Astrocyte (in vitro differentiated cells and primary cell): ENCODE results near the gene MPZL1. TPM values are rescaled to one million over a fixed set of nuclear protein-coding genes. Genes with fewer than 3 reads are reported as not detected.

ENCODE experiments used
- DNase-seq: peaks from one replicate; pipeline ENCODE4 v3.0.0-alpha.2; 2010; ENCODE audit warnings: low read depth
- FAIRE-seq: peaks from 2 replicates; lab custom pipeline; 2011; peaks lifted over from hg19 to GRCh38; lab: Jason Lieb, UNC
- H2AFZ ChIP-seq: 2 replicates; pipeline ENCODE4 v1.6.0; 2012; ENCODE audit warnings: low read depth, low read length, inconsistent platforms
- H3K27ac ChIP-seq: 2 replicates; pipeline ENCODE4 v1.5.1; 2011; ENCODE audit warnings: low read depth, low read length, inconsistent platforms
- H3K27me3 ChIP-seq: 2 replicates; pipeline ENCODE4 v1.6.0; 2011; ENCODE audit warnings: low read length, inconsistent platforms; ENCODE audit not compliant: insufficient read depth
- H3K36me3 ChIP-seq: 2 replicates; pipeline ENCODE4 v1.5.1; 2011; ENCODE audit warnings: low read length, inconsistent platforms; ENCODE audit not compliant: insufficient read depth
- H3K4me1 ChIP-seq: 2 replicates; pipeline ENCODE4 v1.5.1; 2011; ENCODE audit warnings: low read length, inconsistent platforms; ENCODE audit not compliant: insufficient read depth
- H3K4me2 ChIP-seq: 2 replicates; pipeline ENCODE4 v1.6.0; 2012; ENCODE audit warnings: low read length, inconsistent platforms
- H3K4me3 ChIP-seq: 2 replicates; pipeline ENCODE4 v1.5.1; 2011; ENCODE audit warnings: low read depth, mild to moderate bottlenecking, low read length, inconsistent platforms; ENCODE audit not compliant: insufficient read depth
- H3K79me2 ChIP-seq: 2 replicates; pipeline ENCODE4 v1.6.0; 2012; ENCODE audit warnings: mild to moderate bottlenecking, low read length, inconsistent platforms; ENCODE audit not compliant: insufficient read depth
- H3K9ac ChIP-seq: 2 replicates; pipeline ENCODE4 v1.6.0; 2012; ENCODE audit warnings: mild to moderate bottlenecking, low read length, inconsistent platforms
- H3K9me3 ChIP-seq: 2 replicates; pipeline ENCODE4 v1.5.1; 2012; ENCODE audit warnings: low read depth, mild to moderate bottlenecking, low read length, inconsistent platforms; ENCODE audit not compliant: insufficient read depth
- H4K20me1 ChIP-seq: 2 replicates; pipeline ENCODE4 v1.6.0; 2012; ENCODE audit warnings: low read length, inconsistent platforms; ENCODE audit not compliant: insufficient read depth
- H3K27ac Mint-ChIP-seq: one replicate; pipeline ENCODE4 v1.8.0; 2021; ENCODE audit warnings: mild to moderate bottlenecking, mixed read lengths; ENCODE audit not compliant: unreplicated experiment
- H3K27me3 Mint-ChIP-seq: one replicate; pipeline ENCODE4 v1.8.0; 2021; ENCODE audit warnings: low read depth, mixed read lengths; ENCODE audit not compliant: unreplicated experiment
- H3K36me3 Mint-ChIP-seq: one replicate; pipeline ENCODE4 v1.8.0; 2021; ENCODE audit warnings: low read depth, mixed read lengths; ENCODE audit not compliant: unreplicated experiment
- H3K4me1 Mint-ChIP-seq: one replicate; pipeline ENCODE4 v1.8.0; 2021; ENCODE audit warnings: low read depth, mixed read lengths; ENCODE audit not compliant: unreplicated experiment
- H3K4me3 Mint-ChIP-seq: one replicate; pipeline ENCODE4 v1.8.0; 2021; ENCODE audit warnings: mild to moderate bottlenecking, moderate library complexity, mixed read lengths; ENCODE audit not compliant: unreplicated experiment
- H3K9me3 Mint-ChIP-seq: one replicate; pipeline ENCODE4 v1.8.0; 2021; ENCODE audit warnings: mild to moderate bottlenecking, mixed read lengths; ENCODE audit not compliant: unreplicated experiment
- EZH2 ChIP-seq: IDR thresholded peaks from 2 replicates; pipeline ENCODE4 v1.6.1; 2012; ENCODE audit warnings: mild to moderate bottlenecking, low read length, inconsistent platforms; ENCODE audit not compliant: insufficient read depth
- total RNA-seq: library from RNA; stranded (reverse); gene quantifications from 2 replicates; pipeline ENCODE4 v1.2.1, GENCODE V29; 2021
- TF ChIP-seq, protein P1 (sequence below): IDR thresholded peaks from 2 replicates; pipeline ENCODE4 v1.5.1; 2011; ENCODE audit warnings: low read depth, mild to moderate bottlenecking, inconsistent platforms, low read length, moderate library complexity; ENCODE audit not compliant: insufficient read depth

Gene MPZL1
- total RNA-seq, 1 donor from 2014 or later, result 240 TPM

DNA sequence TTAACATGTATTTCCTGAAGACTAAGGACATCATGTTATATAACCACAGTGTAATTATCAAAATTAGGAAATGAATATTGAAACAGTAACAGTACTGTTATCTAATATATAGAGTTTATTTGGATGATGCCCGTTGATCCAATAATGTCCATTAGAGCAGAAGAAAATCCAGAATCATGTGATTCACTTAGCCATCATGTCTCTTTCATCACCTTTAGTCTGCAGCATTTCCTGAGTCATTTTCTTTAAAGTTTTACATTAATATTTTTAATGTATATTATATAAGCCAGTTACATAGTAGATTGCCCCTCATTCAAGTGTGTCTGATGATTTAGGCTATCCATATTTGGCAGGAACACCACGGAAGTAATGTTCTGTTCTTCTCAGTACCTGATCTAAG is 28.9 kb downstream of the MPZL1 start:
- DNase-seq, result no peak
- Mint-ChIP-seq H3K27me3 (no peaks in the 10 kb centered on the region), H3K36me3 (peaks cover 2% of the 10 kb centered on the region), H3K4me3 (no peak overlapping the region), H3K27ac (no peak overlapping the region), H3K4me1 (peaks cover 57% of the 10 kb centered on the region), H3K9me3 (no peaks in the 10 kb centered on the region)
- no peak for FAIRE-seq
- Histone ChIP-seq H3K4me2 (no peak overlapping the region), H3K79me2 (peaks cover 79% of the 10 kb centered on the region), H3K36me3 (no peaks in the 10 kb centered on the region), H2AFZ (no peak overlapping the region), H3K9ac (no peak overlapping the region), H3K27ac (no peak overlapping the region), H3K9me3 (no peaks in the 10 kb centered on the region), H4K20me1 (peaks cover 55% of the 10 kb centered on the region), H3K4me3 (no peak overlapping the region), H3K27me3 (no peaks in the 10 kb centered on the region), H3K4me1 (peaks cover 13% of the 10 kb centered on the region)
- no peak for TF ChIP-seq EZH2
- TF ChIP-seq, protein P1, sequence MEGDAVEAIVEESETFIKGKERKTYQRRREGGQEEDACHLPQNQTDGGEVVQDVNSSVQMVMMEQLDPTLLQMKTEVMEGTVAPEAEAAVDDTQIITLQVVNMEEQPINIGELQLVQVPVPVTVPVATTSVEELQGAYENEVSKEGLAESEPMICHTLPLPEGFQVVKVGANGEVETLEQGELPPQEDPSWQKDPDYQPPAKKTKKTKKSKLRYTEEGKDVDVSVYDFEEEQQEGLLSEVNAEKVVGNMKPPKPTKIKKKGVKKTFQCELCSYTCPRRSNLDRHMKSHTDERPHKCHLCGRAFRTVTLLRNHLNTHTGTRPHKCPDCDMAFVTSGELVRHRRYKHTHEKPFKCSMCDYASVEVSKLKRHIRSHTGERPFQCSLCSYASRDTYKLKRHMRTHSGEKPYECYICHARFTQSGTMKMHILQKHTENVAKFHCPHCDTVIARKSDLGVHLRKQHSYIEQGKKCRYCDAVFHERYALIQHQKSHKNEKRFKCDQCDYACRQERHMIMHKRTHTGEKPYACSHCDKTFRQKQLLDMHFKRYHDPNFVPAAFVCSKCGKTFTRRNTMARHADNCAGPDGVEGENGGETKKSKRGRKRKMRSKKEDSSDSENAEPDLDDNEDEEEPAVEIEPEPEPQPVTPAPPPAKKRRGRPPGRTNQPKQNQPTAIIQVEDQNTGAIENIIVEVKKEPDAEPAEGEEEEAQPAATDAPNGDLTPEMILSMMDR, result no peak

DNA sequence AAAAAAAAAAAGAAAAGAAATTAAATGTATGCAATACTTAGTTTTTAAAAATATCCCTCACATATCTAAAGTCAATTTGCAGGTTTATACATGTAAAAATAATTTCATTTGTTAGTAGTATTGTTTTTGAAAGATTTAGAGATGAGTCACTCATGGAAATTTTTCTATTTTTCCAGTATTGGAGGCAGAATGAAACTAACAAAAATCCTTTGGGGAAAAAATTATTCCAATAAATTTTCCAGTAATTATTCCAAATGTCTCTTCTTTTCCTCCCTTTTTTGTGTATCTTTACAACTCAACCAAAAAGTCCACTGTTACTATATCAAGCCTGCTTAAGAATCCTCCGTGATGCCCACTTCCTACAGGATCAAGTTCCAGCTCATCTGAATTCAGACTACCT is 29.9 kb downstream of the MPZL1 start:
- H3K4me2 ChIP-seq, result peak overlapping the region; percentile 20

More for the DNA sequence above, 29.9 kb downstream of the MPZL1 start:
- peaks cover 76% of the 10 kb centered on the region for H3K79me2 ChIP-seq
- H3K36me3 Mint-ChIP-seq, result peaks cover 2% of the 10 kb centered on the region
- no peaks in the 10 kb centered on the region for H3K36me3 ChIP-seq
- H3K4me1 ChIP-seq, result peaks cover 13% of the 10 kb centered on the region
- H2AFZ ChIP-seq, result no peak overlapping the region
- no peak overlapping the region for H3K9ac ChIP-seq
- H3K9me3 ChIP-seq, result no peaks in the 10 kb centered on the region
- no peaks in the 10 kb centered on the region for H3K27me3 ChIP-seq
- H3K4me3 Mint-ChIP-seq, result no peak overlapping the region
- H3K27ac Mint-ChIP-seq, result no peak overlapping the region
- no peaks in the 10 kb centered on the region for H3K27me3 Mint-ChIP-seq
- H3K9me3 Mint-ChIP-seq, result no peaks in the 10 kb centered on the region
- H4K20me1 ChIP-seq, result peaks cover 55% of the 10 kb centered on the region
- TF ChIP-seq, protein P1, result no peak
- TF ChIP-seq EZH2, result no peak
- DNase-seq (no peak), FAIRE-seq (no peak)
- H3K27ac ChIP-seq, result no peak overlapping the region
- H3K4me3 ChIP-seq, result no peak overlapping the region
- peaks cover 56% of the 10 kb centered on the region for H3K4me1 Mint-ChIP-seq
